ENCODE measurements around the gene UBE2V1. TPM values are rescaled to one million over a fixed set of nuclear protein-coding genes. Genes with fewer than 3 reads are reported as not detected.

The UBE2V1 gene
- total RNA-seq, 1 donor from 2014 or later, result 83.2 TPM

- intact Hi-C loops (cut with DNase I), result no loop called here
- H3K4me3 ChIP-seq, result peak overlapping the region; percentile 99
- H3K36me3 ChIP-seq, result peaks cover 11% of the 10 kb centered on the region
- no peaks in the 10 kb centered on the region for H3K27me3 ChIP-seq
- peaks cover 56% of the 10 kb centered on the region for H3K4me1 ChIP-seq
- ATAC-seq, result peak; percentile 55
- no peak for TF ChIP-seq CTCF (IDR thresholded peaks at IDR 0.05)
- peak overlapping the region; percentile 95 for H3K27ac ChIP-seq
- no peak for DNase-seq
- H3K9me3 ChIP-seq, result no peaks in the 10 kb centered on the region
Observed at GRCh38 chr20:50151034-50151743, 38.2 kb upstream of the UBE2V1 start.

GRCh38 chr20:50149481-50150254, 36.7 kb upstream of the UBE2V1 start:
- Histone ChIP-seq H3K36me3 (peaks cover 11% of the 10 kb centered on the region), H3K4me1 (peaks cover 63% of the 10 kb centered on the region), H3K27me3 (no peaks in the 10 kb centered on the region), H3K27ac (peak overlapping the region; percentile 24), H3K4me3 (no peak overlapping the region), H3K9me3 (no peaks in the 10 kb centered on the region)
- no peak for TF ChIP-seq CTCF (IDR thresholded peaks at IDR 0.05)
- DNase-seq, result no peak
- no peak for ATAC-seq
- intact Hi-C loops (cut with DNase I), result no loop called here

GRCh38 chr20:50146732-50147662, 34.0 kb upstream of the UBE2V1 start:
- intact Hi-C loops (cut with DNase I), result no loop called here
- Histone ChIP-seq H3K4me3 (no peak overlapping the region), H3K27me3 (no peaks in the 10 kb centered on the region), H3K4me1 (peaks cover 61% of the 10 kb centered on the region), H3K36me3 (peaks cover 25% of the 10 kb centered on the region), H3K9me3 (no peaks in the 10 kb centered on the region), H3K27ac (peak overlapping the region; percentile 47)
- TF ChIP-seq CTCF (IDR thresholded peaks at IDR 0.05), result no peak
- peak; percentile 68 for ATAC-seq
- DNase-seq, result peak; percentile 80

- Histone ChIP-seq H3K9me3 (no peaks in the 10 kb centered on the region), H3K4me3 (no peak overlapping the region), H3K27me3 (no peaks in the 10 kb centered on the region), H3K4me1 (peaks cover 53% of the 10 kb centered on the region), H3K27ac (peak overlapping the region; percentile 47), H3K36me3 (peaks cover 33% of the 10 kb centered on the region)
- intact Hi-C loops (cut with DNase I), result no loop called here
- no peak for TF ChIP-seq CTCF (IDR thresholded peaks at IDR 0.05)
- DNase-seq (no peak), ATAC-seq (no peak)
Observed at GRCh38 chr20:50146214-50146613, 33.3 kb upstream of the UBE2V1 start.

- peaks cover 47% of the 10 kb centered on the region for H3K4me1 ChIP-seq
- peak overlapping the region; percentile 47 for H3K27ac ChIP-seq
- no peak for TF ChIP-seq CTCF (IDR thresholded peaks at IDR 0.05)
- no peaks in the 10 kb centered on the region for H3K27me3 ChIP-seq
- peaks cover 39% of the 10 kb centered on the region for H3K36me3 ChIP-seq
- DNase-seq (no peak), ATAC-seq (no peak)
- no peaks in the 10 kb centered on the region for H3K9me3 ChIP-seq
- intact Hi-C loops (cut with DNase I), result no loop called here
- no peak overlapping the region for H3K4me3 ChIP-seq
Observed at GRCh38 chr20:50145566-50145965, 32.6 kb upstream of the UBE2V1 start.

Measured in upper lobe of right lung (tissue), 1 donor.